GM12878 (cell line): Measurements from ENCODE around the gene STAT5B. TPM values are rescaled to one million over a fixed set of nuclear protein-coding genes. Genes with fewer than 3 reads are reported as not detected.

ENCODE experiments used
- ATF7 ChIP-seq: fragments of 450-650 bp; IDR thresholded peaks from 2 replicates; pipeline ENCODE4 v1.6.1; 2016; ENCODE audit warnings: low read depth, mild to moderate bottlenecking
- CBFB ChIP-seq: IDR thresholded peaks from 2 replicates; pipeline ENCODE4 v1.6.1; 2016; ENCODE audit warnings: antibody characterized with exemption, low read depth
- CBX5 ChIP-seq: sonication (generic); IDR thresholded peaks from 2 replicates; pipeline ENCODE4 v1.6.1; 2016; ENCODE audit warnings: low read depth, moderate library complexity, mild to moderate bottlenecking, inconsistent platforms
- IKZF2 ChIP-seq, 2 experiments: fragments of 450-650 bp; IDR thresholded peaks; 2 replicates each; pipeline ENCODE4 v1.6.1; 2017; ENCODE audit warnings: mild to moderate bottlenecking in 2 of 2, moderate library complexity in 2 of 2
- IRF4 ChIP-seq: IDR thresholded peaks from 2 replicates; pipeline ENCODE4 v1.6.1; 2011; ENCODE audit warnings: low read depth, low read length
- MTA3 ChIP-seq: IDR thresholded peaks from 2 replicates; pipeline ENCODE4 v1.6.1; 2012; ENCODE audit warnings: low read length, inconsistent platforms, borderline replicate concordance
- NFXL1 ChIP-seq: fragments of 450-650 bp; IDR thresholded peaks from 2 replicates; pipeline ENCODE4 v1.6.1; 2017; ENCODE audit warnings: antibody characterized with exemption, mild to moderate bottlenecking, borderline replicate concordance
- NR2C1 ChIP-seq: fragments of 450-650 bp; IDR thresholded peaks from 2 replicates; pipeline ENCODE4 v1.6.1; 2017; ENCODE audit warnings: antibody characterized with exemption, mild to moderate bottlenecking, moderate library complexity
- RELA ChIP-seq: fragments of 450-650 bp; IDR thresholded peaks from 2 replicates; pipeline ENCODE4 v1.8.0; 2014; ENCODE audit warnings: borderline replicate concordance; ENCODE audit not compliant: partially characterized antibody
- RFX5 ChIP-seq: IDR thresholded peaks from 2 replicates; pipeline ENCODE4 v1.6.1; 2011; ENCODE audit warnings: low read depth, low read length, improper control_type of control experiment
- SIX5 ChIP-seq: IDR thresholded peaks from 2 replicates; pipeline ENCODE4 v1.6.1; 2011; ENCODE audit warnings: mild to moderate bottlenecking, low read depth, low read length, moderate library complexity; ENCODE audit not compliant: severe bottlenecking
- TAF1 ChIP-seq: IDR thresholded peaks from 2 replicates; pipeline ENCODE4 v1.6.1; 2011; ENCODE audit warnings: mild to moderate bottlenecking, low read depth, low read length, borderline replicate concordance
- YY1 ChIP-seq: IDR thresholded peaks from 2 replicates; pipeline ENCODE4 v1.6.1; 2011; ENCODE audit warnings: low read depth, mild to moderate bottlenecking, low read length
- polyA plus RNA-seq, 11 experiments: library from polyadenylated mRNA; depleted of rRNA in 4 of 11; unstranded in 6 of 11; stranded (reverse) in 5 of 11; fragments of >200 nt; fragmentation: Nextera tagmentation in 4 of 11; fragmentation: Illumina TruSeq in 1 of 11; extraction: Ambion mirVana in 4 of 11; extraction: Trizol in 1 of 11; gene quantifications; 1 replicate in 1 of 11; 2 replicates in 10 of 11; pipeline versions ENCODE4 v1.2.1 to v1.2.3, GENCODE V29; 2011 to 2016; ENCODE audit warnings: inconsistent platforms in 2 of 11, missing spikeins in 2 of 11, low read depth in 1 of 11
- total RNA-seq, 4 experiments: library from RNA; depleted of rRNA in 3 of 4; stranded (reverse); fragments of >200 nt in 3 of 4; fragmentation: Illumina TruSeq in 1 of 4; extraction: Trizol in 1 of 4; gene quantifications; 2 replicates each; pipeline versions ENCODE4 v1.2.1 to v1.2.3, GENCODE V29; 2013 to 2021
- TF ChIP-seq, protein P1 (sequence below): IDR thresholded peaks from 2 replicates; pipeline ENCODE4 v1.6.1; 2012; ENCODE audit warnings: low read depth, low read length, improper control_type of control experiment
- TF ChIP-seq, protein P2 (sequence below): fragments of 450-650 bp; IDR thresholded peaks from 2 replicates; pipeline ENCODE4 v1.6.1; 2018; ENCODE audit warnings: mild to moderate bottlenecking, low read depth, moderate library complexity; ENCODE audit not compliant: partially characterized antibody
- TF ChIP-seq, protein P3 (sequence below): fragments of 450-650 bp; IDR thresholded peaks from 2 replicates; pipeline ENCODE4 v1.6.1; 2017; ENCODE audit warnings: mild to moderate bottlenecking, moderate library complexity
- TF ChIP-seq, protein P4 (sequence below): fragments of 450-650 bp; IDR thresholded peaks from 2 replicates; pipeline ENCODE4 v1.6.1; 2017; ENCODE audit warnings: mild to moderate bottlenecking

STAT5B gene
- total and polyA plus RNA-seq, 10 of the 15 experiments (the other 5 are each of a cell fraction or from before 2014, with no cell fraction given): 11.0 to 69.6 (median 46.7) TPM

DNA sequence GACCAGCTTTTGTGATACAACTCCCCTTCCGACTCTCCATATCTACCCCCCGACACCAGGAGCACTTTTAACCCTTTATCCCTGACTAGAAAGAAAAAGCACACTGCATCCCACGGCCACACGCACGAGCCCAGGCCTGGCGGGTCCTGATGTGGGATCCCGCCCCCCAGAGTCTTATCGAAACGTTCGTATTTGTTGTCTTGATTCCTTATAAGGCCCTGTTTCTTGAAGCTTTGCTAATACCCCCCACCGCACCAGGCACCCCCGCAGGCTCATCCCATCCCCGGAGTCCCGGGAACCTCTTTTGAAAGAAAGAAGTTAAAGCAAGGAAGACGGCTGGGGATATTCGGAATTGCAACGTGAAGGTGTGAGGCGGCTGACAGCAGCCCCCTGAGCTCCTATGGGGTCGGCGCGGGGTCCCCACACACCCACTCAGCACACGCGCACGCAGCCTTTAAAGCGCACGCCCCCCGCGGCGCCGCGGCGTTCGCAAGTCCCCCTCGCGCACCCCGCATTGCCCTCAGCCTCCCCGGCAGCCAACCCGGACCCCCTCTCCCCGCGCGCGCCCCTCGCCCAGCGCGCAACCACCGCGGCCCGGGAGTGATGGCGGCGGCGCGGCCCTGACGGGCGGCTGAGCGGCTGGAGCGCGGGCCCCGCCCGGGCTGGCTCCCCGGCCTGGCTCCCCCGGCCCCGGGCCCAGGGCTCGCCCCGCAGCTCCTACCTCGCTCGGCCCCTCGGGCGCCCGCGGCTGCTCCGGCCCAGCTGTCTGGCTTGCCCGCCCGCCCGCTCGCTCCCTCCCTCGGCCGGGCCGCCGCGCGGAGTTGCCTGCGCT lies 448 bp downstream of the STAT5B start (continued):
- TF ChIP-seq NFXL1: no peak
- TF ChIP-seq, protein P1, sequence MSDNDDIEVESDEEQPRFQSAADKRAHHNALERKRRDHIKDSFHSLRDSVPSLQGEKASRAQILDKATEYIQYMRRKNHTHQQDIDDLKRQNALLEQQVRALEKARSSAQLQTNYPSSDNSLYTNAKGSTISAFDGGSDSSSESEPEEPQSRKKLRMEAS: no peak
- TF ChIP-seq, protein P2, sequence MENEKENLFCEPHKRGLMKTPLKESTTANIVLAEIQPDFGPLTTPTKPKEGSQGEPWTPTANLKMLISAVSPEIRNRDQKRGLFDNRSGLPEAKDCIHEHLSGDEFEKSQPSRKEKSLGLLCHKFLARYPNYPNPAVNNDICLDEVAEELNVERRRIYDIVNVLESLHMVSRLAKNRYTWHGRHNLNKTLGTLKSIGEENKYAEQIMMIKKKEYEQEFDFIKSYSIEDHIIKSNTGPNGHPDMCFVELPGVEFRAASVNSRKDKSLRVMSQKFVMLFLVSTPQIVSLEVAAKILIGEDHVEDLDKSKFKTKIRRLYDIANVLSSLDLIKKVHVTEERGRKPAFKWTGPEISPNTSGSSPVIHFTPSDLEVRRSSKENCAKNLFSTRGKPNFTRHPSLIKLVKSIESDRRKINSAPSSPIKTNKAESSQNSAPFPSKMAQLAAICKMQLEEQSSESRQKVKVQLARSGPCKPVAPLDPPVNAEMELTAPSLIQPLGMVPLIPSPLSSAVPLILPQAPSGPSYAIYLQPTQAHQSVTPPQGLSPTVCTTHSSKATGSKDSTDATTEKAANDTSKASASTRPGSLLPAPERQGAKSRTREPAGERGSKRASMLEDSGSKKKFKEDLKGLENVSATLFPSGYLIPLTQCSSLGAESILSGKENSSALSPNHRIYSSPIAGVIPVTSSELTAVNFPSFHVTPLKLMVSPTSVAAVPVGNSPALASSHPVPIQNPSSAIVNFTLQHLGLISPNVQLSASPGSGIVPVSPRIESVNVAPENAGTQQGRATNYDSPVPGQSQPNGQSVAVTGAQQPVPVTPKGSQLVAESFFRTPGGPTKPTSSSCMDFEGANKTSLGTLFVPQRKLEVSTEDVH: no peak
- TF ChIP-seq RFX5: no peak
- TF ChIP-seq, protein P3, sequence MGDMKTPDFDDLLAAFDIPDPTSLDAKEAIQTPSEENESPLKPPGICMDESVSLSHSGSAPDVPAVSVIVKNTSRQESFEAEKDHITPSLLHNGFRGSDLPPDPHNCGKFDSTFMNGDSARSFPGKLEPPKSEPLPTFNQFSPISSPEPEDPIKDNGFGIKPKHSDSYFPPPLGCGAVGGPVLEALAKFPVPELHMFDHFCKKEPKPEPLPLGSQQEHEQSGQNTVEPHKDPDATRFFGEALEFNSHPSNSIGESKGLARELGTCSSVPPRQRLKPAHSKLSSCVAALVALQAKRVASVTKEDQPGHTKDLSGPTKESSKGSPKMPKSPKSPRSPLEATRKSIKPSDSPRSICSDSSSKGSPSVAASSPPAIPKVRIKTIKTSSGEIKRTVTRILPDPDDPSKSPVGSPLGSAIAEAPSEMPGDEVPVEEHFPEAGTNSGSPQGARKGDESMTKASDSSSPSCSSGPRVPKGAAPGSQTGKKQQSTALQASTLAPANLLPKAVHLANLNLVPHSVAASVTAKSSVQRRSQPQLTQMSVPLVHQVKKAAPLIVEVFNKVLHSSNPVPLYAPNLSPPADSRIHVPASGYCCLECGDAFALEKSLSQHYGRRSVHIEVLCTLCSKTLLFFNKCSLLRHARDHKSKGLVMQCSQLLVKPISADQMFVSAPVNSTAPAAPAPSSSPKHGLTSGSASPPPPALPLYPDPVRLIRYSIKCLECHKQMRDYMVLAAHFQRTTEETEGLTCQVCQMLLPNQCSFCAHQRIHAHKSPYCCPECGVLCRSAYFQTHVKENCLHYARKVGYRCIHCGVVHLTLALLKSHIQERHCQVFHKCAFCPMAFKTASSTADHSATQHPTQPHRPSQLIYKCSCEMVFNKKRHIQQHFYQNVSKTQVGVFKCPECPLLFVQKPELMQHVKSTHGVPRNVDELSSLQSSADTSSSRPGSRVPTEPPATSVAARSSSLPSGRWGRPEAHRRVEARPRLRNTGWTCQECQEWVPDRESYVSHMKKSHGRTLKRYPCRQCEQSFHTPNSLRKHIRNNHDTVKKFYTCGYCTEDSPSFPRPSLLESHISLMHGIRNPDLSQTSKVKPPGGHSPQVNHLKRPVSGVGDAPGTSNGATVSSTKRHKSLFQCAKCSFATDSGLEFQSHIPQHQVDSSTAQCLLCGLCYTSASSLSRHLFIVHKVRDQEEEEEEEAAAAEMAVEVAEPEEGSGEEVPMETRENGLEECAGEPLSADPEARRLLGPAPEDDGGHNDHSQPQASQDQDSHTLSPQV: no peak
- peak; percentile 6 for TF ChIP-seq RELA
- no peak for TF ChIP-seq TAF1
- no peak for TF ChIP-seq NR2C1
- TF ChIP-seq SIX5: no peak
- TF ChIP-seq MTA3: 0 out of 2 replicates have a peak, but pooled peaks have one; percentile 27
- no peak for TF ChIP-seq IRF4
- no peak for TF ChIP-seq IKZF2 (IDR thresholded peaks at IDR 0.05)
- no peak for TF ChIP-seq ATF7
- TF ChIP-seq CBX5: no peak
- peak; percentile 86; the same call in 1 of the 2 replicates for TF ChIP-seq YY1
- TF ChIP-seq, protein P4, sequence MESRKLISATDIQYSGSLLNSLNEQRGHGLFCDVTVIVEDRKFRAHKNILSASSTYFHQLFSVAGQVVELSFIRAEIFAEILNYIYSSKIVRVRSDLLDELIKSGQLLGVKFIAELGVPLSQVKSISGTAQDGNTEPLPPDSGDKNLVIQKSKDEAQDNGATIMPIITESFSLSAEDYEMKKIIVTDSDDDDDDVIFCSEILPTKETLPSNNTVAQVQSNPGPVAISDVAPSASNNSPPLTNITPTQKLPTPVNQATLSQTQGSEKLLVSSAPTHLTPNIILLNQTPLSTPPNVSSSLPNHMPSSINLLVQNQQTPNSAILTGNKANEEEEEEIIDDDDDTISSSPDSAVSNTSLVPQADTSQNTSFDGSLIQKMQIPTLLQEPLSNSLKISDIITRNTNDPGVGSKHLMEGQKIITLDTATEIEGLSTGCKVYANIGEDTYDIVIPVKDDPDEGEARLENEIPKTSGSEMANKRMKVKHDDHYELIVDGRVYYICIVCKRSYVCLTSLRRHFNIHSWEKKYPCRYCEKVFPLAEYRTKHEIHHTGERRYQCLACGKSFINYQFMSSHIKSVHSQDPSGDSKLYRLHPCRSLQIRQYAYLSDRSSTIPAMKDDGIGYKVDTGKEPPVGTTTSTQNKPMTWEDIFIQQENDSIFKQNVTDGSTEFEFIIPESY: no peak
- peak; percentile 14; the same call in 1 of the 2 replicates for TF ChIP-seq CBFB
